CD4-positive, alpha-beta T cell (primary cell): ENCODE results near the gene MSRB2. TPM values are rescaled to one million over a fixed set of nuclear protein-coding genes. Genes with fewer than 3 reads are reported as not detected.

Experiments used
- ATAC-seq: fragments of 200-7000 bp; cut with Tn5 transposase; one replicate; pipeline ENCODE4 v1.10.0; 2022; ENCODE audit warnings: mild to moderate bottlenecking; ENCODE audit not compliant: poor library complexity
- CTCF ChIA-PET: fragments of 350-600 bp; sonication (Branson Sonifier 250); formaldehyde crosslinking; loops from one replicate; lab custom pipeline; 2021; ENCODE audit warnings: antibody characterized with exemption, inconsistent platforms; lab: Charles Lee
- POLR2A ChIA-PET: fragments of 350-600 bp; sonication (Branson Sonifier 250); formaldehyde crosslinking; loops from one replicate; lab custom pipeline; 2021; ENCODE audit warnings: antibody characterized with exemption, inconsistent platforms; lab: Charles Lee
- DNase-seq, 14 experiments: peaks; one replicate each; pipeline ENCODE4 v3.0.0-alpha.2; 2013 to 2020; ENCODE audit warnings: mixed read lengths in 2 of 14
- H3K27ac ChIP-seq, 2 donors: one replicate each; pipeline versions ENCODE4 v1.5.1 to v1.7.0; 2013; ENCODE audit warnings: low read length in 2 of 2, low read depth in 1 of 2, mild to moderate bottlenecking in 1 of 2
- H3K27me3 ChIP-seq, 2 experiments: 1 replicate in 1 of 2; 2 replicates in 1 of 2; pipeline versions ENCODE4 v1.6.1 to v1.7.0; 2013; ENCODE audit warnings: low read length in 2 of 2, control low read depth in 1 of 2, mild to moderate bottlenecking in 1 of 2, moderate library complexity in 1 of 2; ENCODE audit not compliant: insufficient read depth in 2 of 2, control insufficient read depth in 1 of 2
- H3K36me3 ChIP-seq: one replicate; pipeline ENCODE4 v1.6.1; 2013; ENCODE audit warnings: low read length, control low read depth; ENCODE audit not compliant: insufficient read depth
- H3K4me1 ChIP-seq: one replicate; pipeline ENCODE4 v1.6.1; 2013; ENCODE audit warnings: low read length, control low read depth; ENCODE audit not compliant: insufficient read depth
- H3K4me3 ChIP-seq: one replicate; pipeline ENCODE4 v1.5.1; 2013; ENCODE audit warnings: mild to moderate bottlenecking, low read length, moderate library complexity
- H3K9me3 ChIP-seq, 2 experiments: 1 replicate in 1 of 2; 2 replicates in 1 of 2; pipeline versions ENCODE4 v1.6.1 to v1.7.0; 2013; ENCODE audit warnings: low read length in 2 of 2, mild to moderate bottlenecking in 2 of 2, control low read depth in 1 of 2, moderate library complexity in 1 of 2; ENCODE audit not compliant: control insufficient read depth in 1 of 2, insufficient read depth in 1 of 2
- H3K27ac Mint-ChIP-seq: one replicate; pipeline ENCODE4 v1.8.0; 2020; ENCODE audit warnings: mixed read lengths
- H3K27me3 Mint-ChIP-seq: one replicate; pipeline ENCODE4 v1.8.0; 2021; ENCODE audit warnings: mixed read lengths
- H3K36me3 Mint-ChIP-seq: one replicate; pipeline ENCODE4 v1.8.0; 2021; ENCODE audit warnings: low read depth, mixed read lengths
- H3K4me1 Mint-ChIP-seq: one replicate; pipeline ENCODE4 v1.8.0; 2021; ENCODE audit warnings: low read depth, mixed read lengths
- H3K4me3 Mint-ChIP-seq: one replicate; pipeline ENCODE4 v1.8.0; 2020; ENCODE audit warnings: mild to moderate bottlenecking, mixed read lengths
- H3K9me3 Mint-ChIP-seq: one replicate; pipeline ENCODE4 v1.8.0; 2020; ENCODE audit warnings: mixed read lengths
- intact Hi-C, 2 experiments: fragments of 100-400 bp; cut with DNase I in 1 of 2; cut with micrococcal nuclease in 1 of 2; formaldehyde crosslinking; loops; one replicate each; pipeline versions ENCODE4 v1.15.1 to v1.9.0; 2023 to 2025; cut with DNase I, micrococcal nuclease
- total RNA-seq, 174 experiments: library from RNA in 2 of 174; stranded (reverse) in 2 of 174; gene quantifications; one replicate each; pipeline ENCODE4 v1.2.3 and lab custom pipeline; 2021 to 2026
- TF ChIP-seq, protein P1 (sequence below): fragments of 200-600 bp; IDR thresholded peaks from one replicate; pipeline ENCODE4 v1.8.0; 2022; ENCODE audit warnings: antibody characterized with exemption, mild to moderate bottlenecking

Gene MSRB2
- total RNA-seq, 2 experiments from 2014 or later = 0.66 to 1.4 TPM

DNA sequence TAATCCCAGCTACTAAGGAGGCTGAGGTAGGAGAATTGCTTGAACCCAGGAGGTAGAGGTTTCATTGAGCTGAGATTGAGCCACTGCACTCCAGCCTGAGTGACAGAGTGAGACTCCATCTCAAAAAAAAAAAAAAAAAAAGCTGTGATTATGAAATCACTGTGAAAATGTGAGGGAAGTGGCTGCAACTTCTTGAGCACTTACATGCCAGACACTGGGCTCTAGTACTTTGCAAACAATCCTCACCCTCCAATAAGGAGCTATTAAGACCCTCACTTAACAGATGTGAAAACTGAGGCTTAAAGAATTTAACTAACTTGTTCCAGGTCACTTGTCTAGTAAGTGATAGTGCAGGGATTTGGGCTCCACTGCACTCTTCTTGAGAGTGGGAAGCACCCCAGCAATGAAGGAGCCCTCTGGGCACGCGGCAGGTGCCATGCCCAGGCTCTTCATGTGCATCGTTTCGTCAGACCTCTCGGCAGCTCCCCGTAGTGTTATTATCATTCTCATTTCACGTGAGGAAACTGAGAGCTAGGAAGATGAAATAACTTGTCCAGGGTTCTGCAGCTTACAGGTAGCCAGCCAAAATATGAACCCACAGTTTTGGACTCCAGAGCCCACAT, 19.0 kb downstream of the MSRB2 start:
- no peak overlapping the region for H3K27ac Mint-ChIP-seq
- no peak overlapping the region for H3K4me3 Mint-ChIP-seq
- H3K27ac ChIP-seq = no peak overlapping the region
- H3K4me1 Mint-ChIP-seq = no peaks in the 10 kb centered on the region
- TF ChIP-seq, protein P1, sequence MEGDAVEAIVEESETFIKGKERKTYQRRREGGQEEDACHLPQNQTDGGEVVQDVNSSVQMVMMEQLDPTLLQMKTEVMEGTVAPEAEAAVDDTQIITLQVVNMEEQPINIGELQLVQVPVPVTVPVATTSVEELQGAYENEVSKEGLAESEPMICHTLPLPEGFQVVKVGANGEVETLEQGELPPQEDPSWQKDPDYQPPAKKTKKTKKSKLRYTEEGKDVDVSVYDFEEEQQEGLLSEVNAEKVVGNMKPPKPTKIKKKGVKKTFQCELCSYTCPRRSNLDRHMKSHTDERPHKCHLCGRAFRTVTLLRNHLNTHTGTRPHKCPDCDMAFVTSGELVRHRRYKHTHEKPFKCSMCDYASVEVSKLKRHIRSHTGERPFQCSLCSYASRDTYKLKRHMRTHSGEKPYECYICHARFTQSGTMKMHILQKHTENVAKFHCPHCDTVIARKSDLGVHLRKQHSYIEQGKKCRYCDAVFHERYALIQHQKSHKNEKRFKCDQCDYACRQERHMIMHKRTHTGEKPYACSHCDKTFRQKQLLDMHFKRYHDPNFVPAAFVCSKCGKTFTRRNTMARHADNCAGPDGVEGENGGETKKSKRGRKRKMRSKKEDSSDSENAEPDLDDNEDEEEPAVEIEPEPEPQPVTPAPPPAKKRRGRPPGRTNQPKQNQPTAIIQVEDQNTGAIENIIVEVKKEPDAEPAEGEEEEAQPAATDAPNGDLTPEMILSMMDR = no peak
- ChIA-PET POLR2A (no interaction called here), CTCF (no interaction called here)
- no peaks in the 10 kb centered on the region for H3K4me1 ChIP-seq
- H3K9me3 Mint-ChIP-seq = no peaks in the 10 kb centered on the region
- ATAC-seq (no peak), DNase-seq (no peak)
- H3K27me3 Mint-ChIP-seq = no peaks in the 10 kb centered on the region
- peaks cover 75% of the 10 kb centered on the region for H3K36me3 Mint-ChIP-seq
- intact Hi-C loops = no loop called here
- H3K36me3 ChIP-seq = peaks cover 36% of the 10 kb centered on the region
- H3K4me3 ChIP-seq = no peak overlapping the region
- no peaks in the 10 kb centered on the region for H3K27me3 ChIP-seq
- H3K9me3 ChIP-seq = no peaks in the 10 kb centered on the region

DNA sequence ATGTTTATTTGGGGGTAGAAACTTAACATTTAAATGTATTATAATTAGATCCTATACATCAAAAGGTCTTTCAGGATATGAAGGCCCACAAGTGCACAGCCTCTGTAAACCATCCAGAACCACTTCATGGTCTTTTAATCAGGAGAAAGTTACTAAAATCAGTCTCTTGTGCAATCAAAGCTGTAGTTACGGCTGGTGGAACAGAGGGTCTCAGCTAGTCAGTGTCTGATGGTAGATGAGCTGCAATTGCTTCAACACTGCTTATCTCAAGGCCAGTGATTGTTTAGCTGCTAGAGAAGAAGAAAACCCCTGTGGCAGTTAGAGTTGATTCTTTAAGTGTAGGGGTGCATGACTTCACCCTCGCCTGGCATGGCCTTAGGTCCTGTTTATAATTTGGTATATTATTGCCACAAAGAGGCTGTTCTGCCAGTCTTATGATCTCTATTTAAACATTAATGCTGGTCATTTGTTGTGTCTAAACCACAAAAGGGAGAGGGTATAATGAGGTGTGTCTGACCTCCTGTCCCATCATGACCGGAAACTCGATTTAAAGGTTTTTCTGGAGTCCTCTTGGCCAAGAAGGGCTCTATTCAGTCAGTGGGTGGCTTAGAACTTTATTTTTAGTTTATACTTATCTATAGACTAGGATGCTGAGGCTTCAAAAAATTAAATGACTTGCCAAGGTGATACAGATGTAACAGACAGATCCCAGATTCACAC, 21.3 kb downstream of the MSRB2 start:
- Mint-ChIP-seq H3K27ac (no peak overlapping the region), H3K27me3 (no peaks in the 10 kb centered on the region), H3K9me3 (no peaks in the 10 kb centered on the region), H3K4me3 (no peak overlapping the region), H3K36me3 (peaks cover 75% of the 10 kb centered on the region), H3K4me1 (no peaks in the 10 kb centered on the region)
- Histone ChIP-seq H3K27me3 (no peaks in the 10 kb centered on the region), H3K36me3 (peaks cover 27% of the 10 kb centered on the region), H3K9me3 (no peaks in the 10 kb centered on the region), H3K4me3 (no peak overlapping the region), H3K27ac (no peak overlapping the region), H3K4me1 (no peaks in the 10 kb centered on the region)
- ChIA-PET CTCF (no interaction called here), POLR2A (no interaction called here)
- intact Hi-C loops = no loop called here
- DNase-seq (no peak), ATAC-seq (no peak)
- TF ChIP-seq, protein P1 = no peak

DNA sequence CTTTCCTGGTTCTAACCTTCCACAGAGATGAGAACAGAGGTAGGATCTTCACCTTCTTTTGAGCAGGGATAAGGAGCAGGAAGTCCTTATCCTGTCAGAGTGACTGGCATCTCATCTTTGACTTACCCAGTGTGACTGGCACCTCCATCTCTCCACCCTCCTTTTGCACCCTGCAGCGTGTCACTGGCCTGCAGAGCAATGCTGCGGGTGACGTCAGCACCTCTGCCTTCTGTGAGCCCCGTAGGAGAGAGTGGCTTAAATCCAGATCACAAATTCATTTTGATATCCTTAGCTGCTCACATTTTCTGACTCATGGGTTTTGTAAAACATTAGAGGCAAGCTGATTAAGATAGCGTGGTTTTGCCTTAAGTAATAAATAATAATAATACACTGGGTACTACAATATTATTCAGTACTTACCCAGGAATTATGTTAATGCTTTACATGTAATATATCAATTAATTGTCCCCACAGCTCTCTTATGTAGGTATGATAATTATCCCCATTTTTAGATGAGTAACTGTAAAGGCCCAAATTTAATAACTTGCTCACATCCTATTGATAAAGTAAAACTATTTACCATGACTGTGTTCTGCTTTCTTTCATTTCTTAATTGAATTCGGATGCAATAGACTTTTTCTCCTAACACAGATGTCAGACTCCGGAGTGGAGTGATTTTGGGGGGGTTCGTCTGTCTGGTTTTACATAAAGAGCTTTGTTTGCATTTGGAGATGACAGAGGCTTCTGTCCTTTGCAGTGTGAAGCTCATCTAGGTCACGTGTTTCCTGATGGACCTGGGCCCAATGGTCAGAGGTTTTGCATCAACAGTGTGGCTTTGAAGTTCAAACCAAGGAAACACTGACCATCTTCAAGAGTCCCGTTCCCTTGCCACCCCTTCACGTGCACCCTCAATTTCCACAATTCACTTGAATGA, 24.9 kb downstream of the MSRB2 start:
- peaks cover 10% of the 10 kb centered on the region for H3K36me3 ChIP-seq
- Mint-ChIP-seq H3K36me3 (peaks cover 48% of the 10 kb centered on the region), H3K9me3 (peaks cover 4% of the 10 kb centered on the region), H3K27ac (no peak overlapping the region), H3K4me1 (no peaks in the 10 kb centered on the region), H3K4me3 (no peak overlapping the region), H3K27me3 (no peaks in the 10 kb centered on the region)
- ChIA-PET POLR2A (no interaction called here), CTCF (no interaction called here)
- TF ChIP-seq, protein P1 = no peak
- no peaks in the 10 kb centered on the region for H3K27me3 ChIP-seq
- H3K4me3 ChIP-seq = no peak overlapping the region
- ATAC-seq = no peak
- no peaks in the 10 kb centered on the region for H3K9me3 ChIP-seq
- no peak for DNase-seq
- intact Hi-C loops = no loop called here
- H3K4me1 ChIP-seq = no peaks in the 10 kb centered on the region
- no peak overlapping the region for H3K27ac ChIP-seq
